HCT116 (cell line): Measurements from ENCODE around the gene SFRP4.

ENCODE experiments used
- EZH2 ChIP-seq: fragments of 200-600 bp; sonication (generic); IDR thresholded peaks from 2 replicates; pipeline ENCODE4 v1.6.1; 2017; ENCODE audit warnings: antibody characterized with exemption, mixed run types
- POLR2A ChIP-seq: IDR thresholded peaks from 2 replicates; pipeline ENCODE4 v1.7.0; 2011; ENCODE audit warnings: borderline replicate concordance; ENCODE audit not compliant: insufficient read depth, insufficient read length; ENCODE audit errors: extremely low read depth
- TF ChIP-seq, protein P1 (sequence below), 3 experiments: fragments of 200-600 bp in 1 of 3; sonication (generic) in 1 of 3; IDR thresholded peaks in 2 of 3; conservative IDR thresholded peaks in 1 of 3; 2 replicates each; pipeline ENCODE4 v1.5.1; 2012 to 2017; ENCODE audit warnings: low read depth in 2 of 3, low read length in 2 of 3, antibody characterized with exemption in 1 of 3, borderline replicate concordance in 1 of 3, control low read depth in 1 of 3, mild to moderate bottlenecking in 1 of 3, mixed read lengths in 1 of 3, mixed run types in 1 of 3, moderate library complexity in 1 of 3; ENCODE audit not compliant: insufficient read depth in 1 of 3
- TF ChIP-seq, protein P2 (sequence below): IDR thresholded peaks from 2 replicates; pipeline ENCODE4 v1.6.1; 2012; ENCODE audit warnings: low read depth

DNA sequence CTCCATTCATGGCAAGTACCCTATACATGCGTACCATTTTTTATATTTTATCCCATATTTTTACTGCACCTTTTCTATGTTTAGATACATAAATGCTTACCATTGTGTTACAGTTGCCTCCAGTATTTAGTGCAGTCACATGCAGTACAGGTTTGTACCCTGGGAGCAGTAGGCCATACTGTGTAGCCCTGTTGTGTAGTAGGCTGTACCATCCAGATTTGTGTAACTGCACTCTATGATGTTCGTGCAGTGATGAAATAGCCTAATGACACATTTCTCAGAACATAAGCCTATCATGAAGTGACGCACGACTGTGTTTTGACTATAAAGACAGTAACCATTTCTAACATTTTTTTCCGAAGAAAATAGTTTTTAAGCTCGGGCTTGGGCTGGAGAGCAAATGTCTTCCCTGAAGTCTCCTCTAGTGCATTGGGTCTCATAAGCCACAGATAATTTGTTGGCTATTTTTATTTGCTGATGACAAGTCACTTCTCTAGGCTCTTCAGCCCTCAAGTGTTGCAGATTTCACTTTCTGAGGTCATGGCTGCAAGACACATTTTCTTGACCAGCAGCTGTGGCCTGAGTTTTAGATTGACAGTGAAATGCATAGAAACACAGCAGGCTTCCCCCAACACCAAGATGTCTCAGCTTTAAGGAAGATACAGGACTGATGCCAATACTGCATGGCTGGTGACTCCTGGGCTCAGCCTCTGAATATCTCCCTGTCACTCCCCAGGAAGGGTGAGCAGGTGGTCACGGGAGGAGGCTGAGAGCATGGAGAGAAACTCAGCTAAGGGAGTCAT lies 30.7 kb upstream of the SFRP4 start:
- TF ChIP-seq, protein P1, sequence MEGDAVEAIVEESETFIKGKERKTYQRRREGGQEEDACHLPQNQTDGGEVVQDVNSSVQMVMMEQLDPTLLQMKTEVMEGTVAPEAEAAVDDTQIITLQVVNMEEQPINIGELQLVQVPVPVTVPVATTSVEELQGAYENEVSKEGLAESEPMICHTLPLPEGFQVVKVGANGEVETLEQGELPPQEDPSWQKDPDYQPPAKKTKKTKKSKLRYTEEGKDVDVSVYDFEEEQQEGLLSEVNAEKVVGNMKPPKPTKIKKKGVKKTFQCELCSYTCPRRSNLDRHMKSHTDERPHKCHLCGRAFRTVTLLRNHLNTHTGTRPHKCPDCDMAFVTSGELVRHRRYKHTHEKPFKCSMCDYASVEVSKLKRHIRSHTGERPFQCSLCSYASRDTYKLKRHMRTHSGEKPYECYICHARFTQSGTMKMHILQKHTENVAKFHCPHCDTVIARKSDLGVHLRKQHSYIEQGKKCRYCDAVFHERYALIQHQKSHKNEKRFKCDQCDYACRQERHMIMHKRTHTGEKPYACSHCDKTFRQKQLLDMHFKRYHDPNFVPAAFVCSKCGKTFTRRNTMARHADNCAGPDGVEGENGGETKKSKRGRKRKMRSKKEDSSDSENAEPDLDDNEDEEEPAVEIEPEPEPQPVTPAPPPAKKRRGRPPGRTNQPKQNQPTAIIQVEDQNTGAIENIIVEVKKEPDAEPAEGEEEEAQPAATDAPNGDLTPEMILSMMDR (IDR thresholded peaks at IDR 0.05 in 2 of 3, conservative IDR thresholded peaks at IDR 0.05 in 1 of 3; ENCODE audit: borderline replicate concordance in 1 of 3, insufficient read depth in 1 of 3, low read depth in 2 of 3, low read length in 2 of 3) = no peak
- TF ChIP-seq, protein P2, sequence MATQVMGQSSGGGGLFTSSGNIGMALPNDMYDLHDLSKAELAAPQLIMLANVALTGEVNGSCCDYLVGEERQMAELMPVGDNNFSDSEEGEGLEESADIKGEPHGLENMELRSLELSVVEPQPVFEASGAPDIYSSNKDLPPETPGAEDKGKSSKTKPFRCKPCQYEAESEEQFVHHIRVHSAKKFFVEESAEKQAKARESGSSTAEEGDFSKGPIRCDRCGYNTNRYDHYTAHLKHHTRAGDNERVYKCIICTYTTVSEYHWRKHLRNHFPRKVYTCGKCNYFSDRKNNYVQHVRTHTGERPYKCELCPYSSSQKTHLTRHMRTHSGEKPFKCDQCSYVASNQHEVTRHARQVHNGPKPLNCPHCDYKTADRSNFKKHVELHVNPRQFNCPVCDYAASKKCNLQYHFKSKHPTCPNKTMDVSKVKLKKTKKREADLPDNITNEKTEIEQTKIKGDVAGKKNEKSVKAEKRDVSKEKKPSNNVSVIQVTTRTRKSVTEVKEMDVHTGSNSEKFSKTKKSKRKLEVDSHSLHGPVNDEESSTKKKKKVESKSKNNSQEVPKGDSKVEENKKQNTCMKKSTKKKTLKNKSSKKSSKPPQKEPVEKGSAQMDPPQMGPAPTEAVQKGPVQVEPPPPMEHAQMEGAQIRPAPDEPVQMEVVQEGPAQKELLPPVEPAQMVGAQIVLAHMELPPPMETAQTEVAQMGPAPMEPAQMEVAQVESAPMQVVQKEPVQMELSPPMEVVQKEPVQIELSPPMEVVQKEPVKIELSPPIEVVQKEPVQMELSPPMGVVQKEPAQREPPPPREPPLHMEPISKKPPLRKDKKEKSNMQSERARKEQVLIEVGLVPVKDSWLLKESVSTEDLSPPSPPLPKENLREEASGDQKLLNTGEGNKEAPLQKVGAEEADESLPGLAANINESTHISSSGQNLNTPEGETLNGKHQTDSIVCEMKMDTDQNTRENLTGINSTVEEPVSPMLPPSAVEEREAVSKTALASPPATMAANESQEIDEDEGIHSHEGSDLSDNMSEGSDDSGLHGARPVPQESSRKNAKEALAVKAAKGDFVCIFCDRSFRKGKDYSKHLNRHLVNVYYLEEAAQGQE = no peak
- TF ChIP-seq POLR2A (no peak), EZH2 (no peak)
